DMS53 treated with DMSO at 0.1 percent for 48 hours (cell line): ENCODE data around the gene PPP1R9B.

ENCODE experiments used
- DNase-seq: peaks from one replicate; lab custom pipeline; 2025; ENCODE audit not compliant: unreplicated experiment; lab: John Stamatoyannopoulos, UW

Gene PPP1R9B

DNA sequence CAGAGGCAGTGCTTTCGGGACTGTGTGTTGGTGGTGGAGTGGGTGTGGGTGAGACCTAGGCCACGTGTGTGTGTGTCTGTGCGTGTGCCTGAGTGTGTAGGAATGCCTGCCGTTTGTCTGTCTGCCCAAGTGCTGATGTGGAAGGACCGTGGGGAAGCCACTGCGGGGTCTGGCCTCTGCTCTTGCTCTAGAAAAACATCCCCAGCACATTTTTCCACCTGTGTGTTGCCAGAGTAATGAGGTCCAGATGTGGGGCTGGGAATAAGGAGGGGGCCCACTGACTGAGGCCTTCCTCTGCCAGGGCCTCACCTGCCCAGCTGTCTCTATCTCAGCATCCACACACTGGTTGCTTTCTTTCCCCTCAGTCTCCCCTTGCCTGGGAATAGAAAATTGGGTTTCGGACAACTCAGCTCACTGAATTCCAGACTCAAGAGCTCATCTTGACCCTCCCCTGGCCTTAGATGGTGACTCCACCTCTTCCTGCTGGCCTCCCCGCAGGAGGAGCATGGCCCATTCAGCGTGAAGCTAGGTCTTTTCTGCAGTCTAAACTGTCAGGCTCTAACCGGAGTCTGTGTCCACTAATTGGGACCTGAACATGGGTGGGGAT, 23.0 kb upstream of the PPP1R9B start:
- DNase-seq = no peak

DNA sequence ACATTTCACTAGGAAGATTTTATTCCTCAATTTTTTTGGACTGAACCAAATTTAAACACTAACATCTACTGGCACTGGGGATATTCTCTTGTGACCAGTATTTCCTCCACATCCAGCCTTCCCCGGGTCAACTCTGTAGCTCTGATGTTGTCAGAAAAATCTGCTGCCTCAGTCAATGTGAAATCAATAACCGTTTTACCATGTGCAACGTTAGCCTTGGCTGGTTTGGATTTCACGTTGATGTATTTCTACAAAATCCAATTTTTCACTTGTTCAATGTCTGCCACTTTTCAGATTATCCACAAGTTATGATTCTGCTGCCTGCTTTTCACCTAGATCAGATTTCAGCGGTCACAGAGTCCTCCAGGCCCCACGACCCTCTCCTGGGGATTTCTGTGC, 22.5 kb upstream of the PPP1R9B start:
- DNase-seq = no peak

DNA sequence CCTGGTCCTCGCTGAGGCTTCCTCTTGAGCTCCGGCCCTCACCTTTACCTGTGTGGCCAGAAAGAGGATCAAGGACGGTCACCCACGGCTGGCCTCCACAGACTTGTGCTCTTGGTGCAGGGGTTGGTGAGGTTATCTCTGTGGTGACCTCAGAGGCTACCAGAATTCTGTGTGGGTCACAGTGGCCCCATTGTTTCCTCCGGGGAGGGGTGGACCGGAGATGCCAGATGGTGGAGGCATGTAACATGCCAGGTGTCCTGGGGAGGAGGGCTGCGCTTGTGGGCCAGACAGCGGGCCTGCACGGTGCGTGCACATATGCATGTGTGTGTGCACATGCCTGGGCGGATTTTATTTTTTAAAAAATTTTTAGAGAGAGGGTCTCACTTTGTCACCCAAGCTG, 21.7 kb upstream of the PPP1R9B start:
- DNase-seq = no peak

DNA sequence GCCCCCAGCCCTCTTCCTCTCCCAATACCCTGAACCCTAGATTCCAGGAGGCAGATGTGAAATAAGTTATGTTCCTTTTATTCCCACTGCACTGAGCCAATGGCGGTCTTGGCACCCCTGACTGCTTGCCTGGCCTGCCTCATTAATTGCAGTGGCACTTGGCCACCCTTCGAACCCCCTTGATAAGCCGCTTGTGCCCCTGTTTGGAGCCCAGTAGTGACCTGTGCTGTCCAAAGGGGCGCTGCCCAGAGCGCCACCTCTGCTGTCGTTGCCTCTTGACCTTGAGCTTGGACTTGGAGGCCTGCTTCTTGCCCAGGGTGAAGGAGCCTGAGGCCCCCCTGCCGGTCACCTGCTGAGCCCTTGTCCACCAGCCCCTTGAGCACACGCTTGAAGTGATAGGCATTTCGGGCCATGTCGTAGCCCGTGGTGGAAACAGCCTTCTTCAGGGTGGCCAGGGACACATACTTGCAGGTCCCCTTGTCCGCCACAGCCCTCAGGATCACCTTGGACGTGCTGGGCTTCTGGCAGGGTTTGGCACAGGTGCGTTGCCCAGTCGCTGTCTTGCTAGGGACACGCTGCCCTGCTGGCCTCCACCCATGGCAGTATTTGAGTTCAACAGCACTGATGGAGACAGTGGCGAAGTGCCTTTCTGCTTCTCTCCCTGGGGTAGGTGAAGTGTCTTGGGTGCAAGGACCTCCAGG, 21.0 kb upstream of the PPP1R9B start:
- no peak for DNase-seq

DNA sequence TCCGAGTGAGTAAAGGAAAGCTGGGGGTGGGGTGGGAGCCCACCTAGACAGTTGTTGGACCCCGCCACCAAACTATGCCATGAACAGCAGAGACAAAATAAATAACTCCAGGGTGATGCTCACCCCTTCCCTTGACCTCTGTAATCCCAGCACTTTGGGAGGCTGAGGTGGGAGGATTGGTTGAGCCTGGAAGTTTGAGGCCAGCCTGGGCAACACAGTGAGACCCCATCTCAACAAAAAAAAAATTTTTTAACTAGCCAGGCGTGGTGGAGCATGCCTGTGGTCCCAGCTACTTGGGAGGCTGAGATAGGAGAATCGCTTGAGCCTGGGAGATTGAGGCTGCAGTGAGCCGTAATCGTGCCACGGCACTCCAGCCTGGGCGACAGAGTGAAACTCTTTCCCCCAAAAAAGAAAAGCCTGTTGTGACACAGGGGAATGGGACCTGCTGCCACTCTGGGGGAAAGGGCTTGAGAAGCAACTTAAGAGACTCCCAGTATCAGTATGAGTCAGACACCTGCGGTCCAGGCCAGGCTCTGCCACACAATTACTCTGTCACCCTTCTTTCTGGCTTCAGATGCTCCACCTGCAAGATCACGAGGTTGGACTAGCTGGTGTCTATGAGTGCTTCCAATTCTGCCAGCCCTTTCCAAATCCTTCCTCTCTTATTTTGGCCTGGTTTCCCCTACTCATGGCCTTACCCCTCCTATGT, 20.3 kb upstream of the PPP1R9B start:
- DNase-seq = no peak

DNA sequence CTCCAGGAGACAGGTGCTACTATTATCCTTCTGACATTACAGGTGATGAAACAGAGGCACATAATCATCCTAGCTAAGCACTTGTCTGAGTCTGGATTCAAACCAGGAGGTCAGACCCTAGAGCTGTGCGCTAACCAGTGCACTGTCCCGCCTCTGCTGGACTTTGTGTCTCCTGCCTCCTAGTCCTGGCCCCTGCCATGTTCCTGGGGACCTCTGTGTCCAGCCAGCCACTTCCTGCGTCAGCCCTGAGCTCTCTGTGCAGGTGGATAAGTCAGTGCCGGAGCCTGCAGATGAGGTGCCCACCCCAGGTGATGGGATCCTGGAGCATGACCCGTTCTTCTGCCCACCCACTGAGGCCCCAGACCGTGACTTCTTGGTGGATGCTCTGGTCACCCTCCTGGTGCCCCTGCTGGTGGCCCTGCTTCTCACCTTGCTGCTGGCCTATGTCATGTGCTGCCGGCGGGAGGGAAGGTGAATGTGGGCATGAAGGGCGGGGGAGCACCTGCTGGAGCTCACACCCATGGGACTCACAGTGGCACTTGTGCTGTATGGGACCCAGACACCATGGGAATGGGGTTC, 19.5 kb upstream of the PPP1R9B start:
- DNase-seq = no peak

DNA sequence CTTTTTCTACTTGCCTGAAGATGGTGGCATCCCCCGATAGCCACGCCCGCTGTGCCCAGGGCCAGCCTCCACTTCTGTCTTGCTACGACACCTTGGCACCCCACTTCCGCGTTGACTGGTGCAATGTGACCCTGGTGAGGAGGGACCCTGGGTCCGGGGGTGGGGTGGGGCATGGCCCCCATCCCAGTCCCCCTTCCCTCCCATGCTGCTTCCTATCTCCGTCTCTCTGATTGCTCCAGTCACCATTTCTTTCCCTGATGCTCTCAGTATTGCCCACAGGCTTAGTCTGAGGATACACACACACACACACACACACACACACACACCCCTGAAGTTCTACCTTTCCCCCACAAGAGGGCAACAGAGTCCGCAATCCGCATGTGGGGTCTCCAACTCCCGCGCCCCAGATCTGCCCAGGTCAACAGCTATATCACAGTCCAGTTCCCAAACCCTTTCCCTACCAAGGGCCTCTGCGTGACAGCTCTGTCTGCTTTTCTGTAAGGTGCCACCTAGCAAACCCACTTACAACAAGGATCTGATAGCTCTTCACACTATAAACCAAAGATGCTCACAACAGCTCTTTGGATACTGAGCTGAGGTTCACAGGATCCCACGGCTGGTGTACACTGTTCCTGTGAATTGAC, 18.8 kb upstream of the PPP1R9B start:
- peak; percentile 57 for DNase-seq

DNA sequence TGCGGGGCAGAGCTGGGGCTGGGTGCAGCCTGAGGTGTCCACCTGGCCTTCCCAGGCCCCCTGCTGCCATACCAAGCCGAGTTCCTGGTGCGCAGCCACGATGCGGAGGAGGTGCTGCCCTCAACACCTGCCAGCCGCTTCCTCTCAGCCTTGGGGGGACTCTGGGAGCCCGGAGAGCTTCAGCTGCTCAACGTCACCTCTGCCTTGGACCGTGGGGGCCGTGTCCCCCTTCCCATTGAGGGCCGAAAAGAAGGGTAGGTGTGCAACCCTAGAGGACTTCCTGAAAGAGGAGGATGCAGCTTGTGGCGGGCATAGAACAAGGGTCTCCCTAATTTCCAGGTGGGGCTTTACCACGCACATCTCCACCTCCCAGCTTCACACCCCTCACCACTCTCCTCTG, 17.8 kb upstream of the PPP1R9B start:
- no peak for DNase-seq

DNA sequence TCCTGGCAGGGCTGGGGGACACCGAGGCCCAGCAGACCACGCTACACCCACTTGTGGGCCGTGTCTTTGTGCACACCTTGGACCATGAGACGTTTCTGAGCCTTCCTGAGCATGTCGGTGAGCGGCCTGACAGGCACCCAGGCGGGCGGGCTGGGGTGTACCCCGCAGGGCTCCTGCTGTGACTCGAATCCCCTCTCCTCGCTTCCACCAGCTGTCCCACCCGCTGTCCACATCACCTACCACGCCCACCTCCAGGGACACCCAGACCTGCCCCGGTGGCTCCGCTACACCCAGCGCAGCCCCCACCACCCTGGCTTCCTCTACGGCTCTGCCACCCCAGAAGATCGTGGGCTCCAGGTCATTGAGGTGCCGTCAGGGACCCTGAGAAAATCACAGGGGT, 16.9 kb upstream of the PPP1R9B start:
- DNase-seq = no peak

DNA sequence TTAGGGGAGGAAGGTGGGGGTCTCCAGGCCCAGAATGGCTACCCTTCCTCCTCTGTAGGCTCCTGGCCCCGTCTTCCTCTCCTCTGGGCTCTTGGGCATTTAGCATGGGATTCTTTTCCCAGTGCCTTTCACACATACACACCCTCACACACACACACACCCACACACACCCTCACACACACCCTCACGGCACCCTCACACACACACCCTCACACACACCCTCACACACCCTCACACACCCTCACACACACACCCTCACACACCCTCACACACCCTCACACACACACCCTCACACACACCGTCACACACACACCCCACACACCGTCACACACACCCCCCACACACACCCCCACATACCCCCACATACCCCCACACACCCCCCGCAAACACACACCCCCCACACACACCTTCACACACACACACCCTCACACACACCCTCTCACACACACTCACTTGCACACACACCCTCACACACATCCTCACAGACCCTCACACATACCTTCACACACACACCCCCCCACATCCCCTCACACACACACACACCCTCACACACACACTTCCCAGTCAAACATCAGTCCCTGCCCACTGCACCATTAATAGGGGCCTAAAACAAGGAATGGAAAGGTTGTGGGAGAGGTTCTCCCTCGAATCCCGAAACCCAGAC, 16.2 kb upstream of the PPP1R9B start:
- DNase-seq = no peak

DNA sequence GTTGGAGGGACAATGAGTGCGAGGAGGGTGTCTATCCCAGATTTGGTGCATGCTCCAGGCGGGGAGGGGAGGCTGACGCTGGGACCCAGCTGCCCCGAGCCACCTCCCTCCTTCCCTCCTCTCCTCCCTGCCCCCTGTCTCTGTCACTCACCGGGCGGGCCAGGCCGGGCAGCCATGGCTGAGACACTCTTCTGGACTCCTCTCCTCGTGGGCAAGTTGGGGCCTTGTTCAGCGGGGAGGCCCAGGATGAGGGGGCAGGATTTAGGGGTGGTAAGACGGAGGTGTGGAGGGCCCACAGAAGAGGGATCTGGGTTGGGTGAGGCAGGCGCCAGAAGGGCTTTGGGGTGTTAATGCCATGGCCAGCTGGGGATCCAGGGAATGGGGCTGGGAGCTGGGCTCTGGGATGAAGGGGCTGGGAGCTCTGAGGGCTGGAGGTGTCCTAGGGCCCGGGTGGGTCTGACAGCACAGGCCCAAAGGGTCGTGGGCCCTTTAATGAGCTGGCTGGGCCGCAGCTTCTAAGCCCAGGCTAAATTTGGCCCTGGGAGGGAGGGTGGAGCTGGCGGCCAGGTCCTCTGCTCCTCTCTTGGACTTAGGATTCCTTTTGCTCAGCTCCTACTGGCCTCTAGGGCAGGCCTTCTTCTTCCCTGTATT, 15.5 kb upstream of the PPP1R9B start, which contains the start of gene SGCA:
TSS of gene SGCA (plus strand) at position 139 of the 651 bp plus-strand sequence. CDS start at position 175, 36 bp downstream.
- no peak for DNase-seq

DNA sequence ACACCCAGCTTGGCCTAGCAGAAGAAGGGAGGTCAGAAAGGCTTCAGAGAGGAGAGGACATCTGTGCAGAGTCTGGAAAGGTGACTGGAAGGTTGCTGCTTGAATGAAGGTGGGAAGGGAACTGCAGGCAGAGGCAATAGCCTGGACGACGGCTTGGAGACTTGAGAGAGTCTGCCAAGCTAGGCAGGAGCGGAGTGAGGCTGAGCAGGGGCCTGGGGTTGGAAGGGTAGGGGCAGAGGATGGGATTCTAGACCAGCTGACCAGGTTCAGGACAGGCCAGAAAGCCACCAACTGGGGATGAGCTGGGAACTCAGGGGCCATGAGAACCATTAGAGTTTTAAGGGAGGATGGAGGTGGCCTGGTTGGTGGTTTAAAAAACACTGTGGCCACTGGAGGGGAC, 15.0 kb upstream of the PPP1R9B start:
- no peak for DNase-seq

DNA sequence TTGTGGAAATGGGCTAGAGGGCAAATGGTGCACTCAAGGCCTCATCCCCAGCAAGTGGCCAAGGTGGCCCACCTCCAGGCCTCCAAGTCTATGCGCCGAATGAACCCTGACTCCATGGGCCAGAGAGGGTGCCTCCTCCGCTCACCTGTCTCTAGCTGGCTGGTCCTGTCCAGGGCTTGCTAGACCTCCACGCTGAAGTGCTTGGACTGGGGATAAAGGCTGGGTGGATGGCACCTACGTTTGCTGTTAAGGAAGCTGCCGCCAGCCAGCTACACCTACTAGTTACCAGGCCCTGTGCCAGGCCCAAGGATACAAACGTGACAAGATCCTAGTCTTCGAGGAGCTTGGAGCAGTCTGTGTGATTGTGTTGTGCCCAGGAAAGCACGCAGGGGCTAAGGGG, 14.6 kb upstream of the PPP1R9B start:
- DNase-seq = no peak

DNA sequence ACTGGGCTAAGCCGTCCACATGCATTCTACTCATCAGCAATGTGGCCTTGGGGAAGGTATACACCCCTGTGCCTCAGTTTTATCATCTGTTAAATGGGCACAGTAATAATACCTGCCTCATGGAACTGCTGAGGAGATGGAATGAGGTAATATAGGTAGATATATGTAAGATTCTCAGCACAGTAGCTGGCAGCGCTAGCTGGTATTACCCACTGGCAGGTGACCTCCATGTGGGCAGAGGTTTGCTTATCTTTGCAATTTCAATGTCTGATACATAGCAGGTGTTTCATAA, 14.2 kb upstream of the PPP1R9B start:
- no peak for DNase-seq

DNA sequence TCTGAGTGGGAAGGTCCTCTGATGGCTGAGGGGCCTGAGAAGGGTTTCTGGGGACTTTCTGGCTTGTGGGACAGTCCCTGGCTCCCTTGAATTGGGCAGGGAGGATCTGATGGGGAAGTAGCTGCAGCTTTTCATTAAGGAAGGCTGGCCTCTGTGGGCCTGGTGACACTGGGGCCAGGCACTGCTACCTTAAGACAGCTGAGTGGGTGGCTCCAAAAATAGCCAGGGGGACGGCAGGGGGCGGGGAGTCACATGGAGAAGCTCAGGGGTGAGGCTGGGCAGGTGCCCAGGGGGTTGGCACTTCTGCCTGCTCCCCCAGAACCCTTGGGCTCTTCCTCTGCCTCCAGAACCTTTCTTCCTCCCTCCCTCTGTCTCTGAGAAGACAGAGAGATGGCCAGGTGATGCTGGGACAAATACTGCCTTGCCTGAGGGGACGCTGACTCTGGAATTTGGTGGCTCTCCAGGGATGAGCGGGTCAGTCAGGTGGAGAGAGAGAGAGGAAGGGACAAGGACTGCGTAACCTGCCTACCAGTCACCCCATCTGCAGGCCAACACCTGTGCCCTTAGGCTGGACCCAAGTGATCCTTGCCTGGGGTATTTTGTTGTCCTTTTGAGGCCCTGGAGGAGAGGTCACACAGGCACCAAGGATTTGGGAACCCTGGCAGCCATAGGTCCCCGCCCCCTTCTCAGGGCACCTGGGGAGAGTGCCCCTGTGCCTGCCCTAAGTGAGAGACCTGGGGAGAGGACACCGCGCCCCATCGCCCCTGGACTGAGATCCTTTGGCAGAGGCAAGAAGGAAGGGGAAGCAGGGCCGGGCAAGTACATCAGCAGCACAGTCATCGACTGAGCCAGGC, 13.6 kb upstream of the PPP1R9B start:
- DNase-seq = no peak

DNA sequence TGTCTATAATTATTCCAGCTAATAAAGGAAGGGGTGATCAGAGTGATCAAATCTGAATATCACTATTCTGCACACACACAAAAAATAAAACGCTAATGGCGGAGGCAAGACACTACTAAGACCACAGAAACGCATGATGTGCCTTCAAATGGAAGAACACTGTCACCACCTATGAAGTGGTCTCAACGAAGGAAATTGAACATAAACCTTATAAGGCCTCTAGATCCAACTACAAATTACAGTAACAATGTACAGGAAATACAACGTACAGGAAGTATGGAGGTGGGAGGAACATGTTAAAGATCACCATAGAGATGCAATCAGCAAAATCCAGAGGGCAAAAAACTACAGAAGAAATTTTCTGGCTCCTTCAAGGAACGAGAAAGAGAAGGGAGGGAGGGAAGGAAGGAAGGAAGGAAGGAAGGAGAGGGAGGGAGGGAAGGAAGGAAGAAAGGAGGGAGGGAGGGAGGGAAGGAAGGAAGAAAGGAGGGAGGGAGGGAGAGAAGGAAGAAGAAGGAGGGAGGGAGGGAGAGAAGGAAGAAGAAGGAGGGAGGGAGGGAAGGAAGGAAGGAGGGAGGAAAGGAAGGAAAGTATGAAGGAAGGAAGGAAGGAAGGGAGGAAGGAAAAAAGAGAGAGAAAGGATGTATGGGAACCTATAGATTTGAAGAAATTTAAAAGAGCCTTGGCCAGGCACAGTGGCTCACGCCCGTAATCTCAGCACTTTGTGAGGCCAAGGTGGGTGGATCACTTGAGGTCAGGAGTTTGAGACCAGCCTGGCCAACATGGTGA, 12.2 kb upstream of the PPP1R9B start:
- DNase-seq = no peak

DNA sequence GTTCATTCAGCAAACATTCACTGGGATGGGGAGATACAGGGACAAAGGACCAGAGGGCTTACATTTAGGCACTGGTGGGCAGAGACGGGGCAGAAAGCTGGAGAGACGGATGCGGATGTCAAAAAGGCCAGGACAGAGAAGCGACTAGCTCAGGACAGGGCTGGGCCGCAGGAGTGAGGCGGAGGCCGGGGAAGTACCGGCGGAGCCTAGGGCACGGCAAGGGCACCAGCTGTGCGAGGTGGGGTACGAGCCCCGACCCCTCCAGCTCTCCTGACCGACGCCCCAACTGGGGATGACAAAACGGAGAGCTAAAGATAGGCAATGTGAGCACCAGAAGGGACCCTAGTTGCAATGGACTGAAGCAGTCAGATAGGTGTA, 11.4 kb upstream of the PPP1R9B start:
- DNase-seq = no peak

DNA sequence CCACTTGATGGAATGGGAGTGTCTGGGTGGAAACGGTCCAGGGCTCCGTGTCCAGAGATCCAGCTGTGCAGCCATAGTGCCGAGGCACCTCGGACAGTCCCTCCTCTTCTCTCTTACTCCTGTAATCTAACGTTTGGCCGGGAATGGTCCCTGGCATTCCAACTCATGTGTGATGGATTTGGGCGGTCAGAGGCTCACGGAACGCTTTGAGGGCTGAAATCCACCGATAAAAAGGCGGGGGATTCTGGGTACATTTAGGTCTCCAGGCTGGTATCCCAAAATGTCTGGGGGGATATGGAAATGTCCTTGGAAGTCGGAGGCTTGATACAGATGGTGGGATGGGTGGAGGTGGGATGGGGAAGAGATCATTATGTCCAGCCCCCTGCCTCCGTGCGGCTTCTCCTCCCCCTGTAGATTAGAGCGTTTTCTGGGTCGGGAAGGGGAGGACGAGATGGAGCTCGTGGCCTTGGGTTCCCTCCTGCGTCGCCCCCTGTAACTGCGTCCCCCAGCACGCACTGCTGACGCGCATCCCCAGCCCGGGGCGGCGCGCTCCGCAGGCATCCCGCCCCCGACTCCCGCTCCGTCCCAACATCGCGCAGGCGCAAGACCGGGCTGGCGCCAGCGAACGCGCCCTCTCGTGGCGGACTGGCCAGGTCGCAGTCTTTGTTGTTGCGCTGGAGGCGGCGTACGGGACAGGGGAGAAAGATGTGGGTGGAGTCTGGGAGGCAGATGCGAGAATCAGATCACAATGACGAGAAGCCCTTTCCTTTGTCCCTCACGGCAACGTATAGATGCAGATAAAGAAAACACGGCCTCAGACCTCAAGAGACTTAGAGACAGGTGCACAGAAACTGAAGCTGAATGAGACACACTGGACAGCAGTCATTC, 10.8 kb upstream of the PPP1R9B start:
- peak; percentile 90 for DNase-seq
